Activated CD8-positive, alpha-beta memory T cell treated with anti-CD3 and anti-CD28 coated beads for 1 hour (primary cell): ENCODE measurements around the gene CRK.
"Not testable (repeated sequence)": the region's sequence is repeated elsewhere in the genome, so short reads cannot be mapped to it uniquely, and the experiment has no call there.

ENCODE experiments used
- DNase-seq, 2 donors: peaks; one replicate each; pipeline ENCODE4 v3.0.0-alpha.2; 2020; ENCODE audit warnings: low read depth in 1 of 2; ENCODE audit errors: extremely low read depth in 1 of 2

CRK gene

GRCh38 chr17:1435326-1435725 lies 20.7 kb downstream of the CRK start:
- no peak for DNase-seq

- DNase-seq = no peak
Observed at GRCh38 chr17:1434150-1434549, 21.9 kb downstream of the CRK start.

GRCh38 chr17:1431631-1432104 lies 24.4 kb downstream of the CRK start:
- no peak for DNase-seq

- no peak for DNase-seq
Observed at GRCh38 chr17:1423456-1424135, 32.4 kb downstream of the CRK start.

- no peak for DNase-seq
Observed at GRCh38 chr17:1422885-1423284, 33.1 kb downstream of the CRK start.

GRCh38 chr17:1421470-1421869 lies 34.6 kb downstream of the CRK start:
- no peak for DNase-seq

GRCh38 chr17:1420981-1421380 lies 35.1 kb downstream of the CRK start:
- DNase-seq = no peak

GRCh38 chr17:1420163-1420562 lies 35.9 kb downstream of the CRK start:
- no peak for DNase-seq

GRCh38 chr17:1418476-1418875 lies 37.6 kb downstream of the CRK start:
- DNase-seq = not testable (repeated sequence)

- DNase-seq = no peak
Observed at GRCh38 chr17:1416414-1416813, 39.6 kb downstream of the CRK start.

GRCh38 chr17:1414634-1415033 lies 41.4 kb downstream of the CRK start:
- no peak for DNase-seq

- no peak for DNase-seq
Observed at GRCh38 chr17:1414001-1414574, 41.9 kb downstream of the CRK start.

GRCh38 chr17:1413281-1413791 lies 42.7 kb downstream of the CRK start:
- DNase-seq = no peak

- DNase-seq = no peak
Observed at GRCh38 chr17:1412185-1413110, 43.6 kb downstream of the CRK start.

GRCh38 chr17:1402262-1402586 lies 53.8 kb downstream of the CRK start:
- DNase-seq = no peak

GRCh38 chr17:1399679-1400512 lies 56.1 kb downstream of the CRK start, which contains the start of gene YWHAE:
TSS of gene YWHAE (minus strand) at chr17:1400222. CDS start at chr17:1400110, 112 bp downstream.
- peak; percentile 83 to 97 for DNase-seq

- no peak for DNase-seq
Observed at GRCh38 chr17:1398931-1399678, 56.9 kb downstream of the CRK start.

GRCh38 chr17:1398028-1398427 lies 58.0 kb downstream of the CRK start:
- DNase-seq = no peak

- not testable (repeated sequence) for DNase-seq
Observed at GRCh38 chr17:1395876-1396665, 60.0 kb downstream of the CRK start.
